Embryonic facial prominence (tissue), 1 donor: ENCODE measurements around the gene TMEM209.
"Not testable (repeated sequence)": the region's sequence is repeated elsewhere in the genome, so short reads cannot be mapped to it uniquely, and the experiment has no call there.

Source experiments
- DNase-seq: peaks from one replicate; pipeline ENCODE4 v3.0.0-alpha.2; 2016; ENCODE audit errors: extremely low spot score

TMEM209 gene

GRCh38 chr7:130162196-130162595 lies 43.0 kb downstream of the TMEM209 start:
- no peak for DNase-seq

GRCh38 chr7:130160455-130160854 lies 44.8 kb downstream of the TMEM209 start:
- DNase-seq, result no peak

- DNase-seq, result no peak
Observed at GRCh38 chr7:130160023-130160422, 45.2 kb downstream of the TMEM209 start.

- no peak for DNase-seq
Observed at GRCh38 chr7:130157700-130158099, 47.5 kb downstream of the TMEM209 start.

GRCh38 chr7:130156140-130156539 lies 49.1 kb downstream of the TMEM209 start:
- DNase-seq, result no peak

- no peak for DNase-seq
Observed at GRCh38 chr7:130154501-130155317, 50.5 kb downstream of the TMEM209 start.

GRCh38 chr7:130154131-130154500 lies 51.1 kb downstream of the TMEM209 start:
- DNase-seq, result no peak

GRCh38 chr7:130153211-130153908 lies 51.8 kb downstream of the TMEM209 start:
- DNase-seq, result no peak

- DNase-seq, result no peak
Observed at GRCh38 chr7:130152493-130153210, 52.6 kb downstream of the TMEM209 start.

- DNase-seq, result no peak
Observed at GRCh38 chr7:130151591-130152492, 53.4 kb downstream of the TMEM209 start.

- DNase-seq, result no peak
Observed at GRCh38 chr7:130150587-130150986, 54.6 kb downstream of the TMEM209 start.

GRCh38 chr7:130149281-130150139 lies 55.7 kb downstream of the TMEM209 start:
- no peak for DNase-seq

- DNase-seq, result no peak
Observed at GRCh38 chr7:130148561-130148960, 56.6 kb downstream of the TMEM209 start.

- no peak for DNase-seq
Observed at GRCh38 chr7:130147710-130148325, 57.4 kb downstream of the TMEM209 start.

- DNase-seq, result no peak
Observed at GRCh38 chr7:130146693-130147405, 58.4 kb downstream of the TMEM209 start.

- DNase-seq, result not testable (repeated sequence)
Observed at GRCh38 chr7:130146142-130146541, 59.1 kb downstream of the TMEM209 start.

- no peak for DNase-seq
Observed at GRCh38 chr7:130145424-130146100, 59.6 kb downstream of the TMEM209 start.

GRCh38 chr7:130144312-130145171 lies 60.7 kb downstream of the TMEM209 start:
- no peak for DNase-seq
